HEK293 (cell line): ENCODE measurements around the gene WIPF3.

Experiments
- CTCF ChIA-PET: fragments of 350-600 bp; formaldehyde crosslinking; extraction: SDS; loops from one replicate; lab custom pipeline; 2021; ENCODE audit warnings: antibody characterized with exemption; lab: Yijun Ruan, JAX
- POLR2A ChIA-PET: fragments of 300-600 bp; formaldehyde crosslinking; extraction: SDS; loops from one replicate; lab custom pipeline; 2020; ENCODE audit warnings: antibody characterized with exemption, inconsistent platforms; lab: Yijun Ruan, JAX
- H3K27ac ChIP-seq: fragments of 200-500 bp; sonication (Bioruptor generic); 2 replicates; pipeline ENCODE4 v1.5.1; 2014; ENCODE audit warnings: low read depth, low read length, control low read depth, inconsistent platforms; ENCODE audit errors: extremely low read depth
- H3K36me3 ChIP-seq, 2 experiments: fragments of 200-500 bp in 1 of 2; sonication (Bioruptor generic) in 1 of 2; 1 replicate in 1 of 2; 2 replicates in 1 of 2; pipeline ENCODE4 v1.5.1; 2014 to 2017; ENCODE audit warnings: inconsistent platforms in 2 of 2, low read length in 2 of 2; ENCODE audit not compliant: control insufficient read depth in 2 of 2, insufficient read depth in 1 of 2
- H3K4me1 ChIP-seq: fragments of 200-500 bp; sonication (Bioruptor generic); 2 replicates; pipeline ENCODE4 v1.5.1; 2014; ENCODE audit warnings: mild to moderate bottlenecking, low read length, inconsistent platforms; ENCODE audit not compliant: control insufficient read depth, insufficient read depth
- H3K4me3 ChIP-seq: 2 replicates; pipeline ENCODE4 v1.5.1; 2011; ENCODE audit warnings: low read depth, mild to moderate bottlenecking, control low read depth, low read length, moderate library complexity
- H3K9me3 ChIP-seq: fragments of 200-500 bp; sonication (Bioruptor generic); 2 replicates; pipeline ENCODE4 v1.5.1; 2014; ENCODE audit warnings: low read depth, low read length, inconsistent platforms; ENCODE audit not compliant: control insufficient read depth, insufficient read depth
- HOXA7 ChIP-seq: sonication (generic); formaldehyde crosslinking; IDR thresholded peaks from 2 replicates; pipeline ENCODE4 v1.8.1; 2022; ENCODE audit warnings: missing genetic modification reagents, borderline replicate concordance
- HOXC10 ChIP-seq: sonication (generic); formaldehyde crosslinking; IDR thresholded peaks from 2 replicates; pipeline ENCODE4 v1.8.1; 2023; ENCODE audit warnings: mild to moderate bottlenecking, missing genetic modification reagents
- MZF1 ChIP-seq: fragments of 450-650 bp; formaldehyde crosslinking; IDR thresholded peaks from 2 replicates; pipeline ENCODE4 v1.5.1; 2017; ENCODE audit warnings: missing biosample characterization, missing genetic modification characterization, borderline replicate concordance
- OSR2 ChIP-seq: fragments of 450-650 bp; formaldehyde crosslinking; IDR thresholded peaks from 2 replicates; pipeline ENCODE4 v1.5.1; 2016; ENCODE audit warnings: missing biosample characterization, missing genetic modification characterization
- SALL2 ChIP-seq: fragments of 450-650 bp; formaldehyde crosslinking; IDR thresholded peaks from 2 replicates; pipeline ENCODE4 v1.5.0; 2017; ENCODE audit warnings: missing biosample characterization, mild to moderate bottlenecking, missing genetic modification characterization, borderline replicate concordance
- SCRT2 ChIP-seq: fragments of 450-650 bp; formaldehyde crosslinking; IDR thresholded peaks from 2 replicates; pipeline ENCODE4 v1.5.1; 2016; ENCODE audit warnings: missing biosample characterization, missing genetic modification characterization
- TSHZ1 ChIP-seq: fragments of 450-650 bp; formaldehyde crosslinking; IDR thresholded peaks from 2 replicates; pipeline ENCODE4 v1.5.1; 2016; ENCODE audit warnings: missing biosample characterization, missing genetic modification characterization, borderline replicate concordance
- ZBTB7A ChIP-seq: fragments of 450-650 bp; formaldehyde crosslinking; IDR thresholded peaks from 2 replicates; pipeline ENCODE4 v1.5.1; 2016; ENCODE audit warnings: low read depth, missing biosample characterization, missing genetic modification characterization
- ZFP3 ChIP-seq: fragments of 450-650 bp; formaldehyde crosslinking; IDR thresholded peaks from 2 replicates; pipeline ENCODE4 v1.5.1; 2016; ENCODE audit warnings: low read depth, missing biosample characterization, missing genetic modification characterization
- ZNF112 ChIP-seq: fragments of 450-650 bp; formaldehyde crosslinking; IDR thresholded peaks from 2 replicates; pipeline ENCODE4 v1.5.0; 2017; ENCODE audit warnings: missing biosample characterization, missing genetic modification characterization
- ZNF155 ChIP-seq: fragments of 450-650 bp; formaldehyde crosslinking; IDR thresholded peaks from 2 replicates; pipeline ENCODE4 v1.5.1; 2016; ENCODE audit warnings: missing biosample characterization, missing genetic modification characterization
- ZNF174 ChIP-seq: fragments of 450-650 bp; formaldehyde crosslinking; IDR thresholded peaks from 2 replicates; pipeline ENCODE4 v1.5.0; 2017; ENCODE audit warnings: missing biosample characterization, mild to moderate bottlenecking, missing genetic modification characterization
- ZNF19 ChIP-seq: fragments of 450-650 bp; formaldehyde crosslinking; IDR thresholded peaks from 2 replicates; pipeline ENCODE4; 2016; ENCODE audit warnings: missing biosample characterization, missing genetic modification characterization, low read depth
- ZNF24 ChIP-seq: fragments of 450-650 bp; formaldehyde crosslinking; IDR thresholded peaks from 2 replicates; pipeline ENCODE4 v1.5.1; 2016; ENCODE audit warnings: missing biosample characterization, missing genetic modification characterization
- ZNF280D ChIP-seq: fragments of 450-650 bp; formaldehyde crosslinking; IDR thresholded peaks from 2 replicates; pipeline ENCODE4 v1.5.1; 2016; ENCODE audit warnings: missing biosample characterization, missing genetic modification characterization
- ZNF292 ChIP-seq: fragments of 450-650 bp; formaldehyde crosslinking; IDR thresholded peaks from 2 replicates; pipeline ENCODE4 v1.5.1; 2016; ENCODE audit warnings: low read depth, missing biosample characterization, missing genetic modification characterization, borderline replicate concordance
- ZNF350 ChIP-seq: fragments of 450-650 bp; formaldehyde crosslinking; IDR thresholded peaks from 2 replicates; pipeline ENCODE4 v1.5.0; 2017; ENCODE audit warnings: missing biosample characterization, mild to moderate bottlenecking, missing genetic modification characterization
- ZNF362 ChIP-seq: fragments of 450-650 bp; formaldehyde crosslinking; IDR thresholded peaks from 2 replicates; pipeline ENCODE4 v1.5.1; 2016; ENCODE audit warnings: missing biosample characterization, missing genetic modification characterization
- ZNF571 ChIP-seq: fragments of 450-650 bp; formaldehyde crosslinking; IDR thresholded peaks from 2 replicates; pipeline ENCODE4 v1.5.0; 2017; ENCODE audit warnings: missing biosample characterization, missing genetic modification characterization
- ZNF623 ChIP-seq: fragments of 450-650 bp; formaldehyde crosslinking; IDR thresholded peaks from 2 replicates; pipeline ENCODE4 v1.5.1; 2016; ENCODE audit warnings: missing biosample characterization, missing genetic modification characterization
- ZNF624 ChIP-seq: fragments of 450-650 bp; formaldehyde crosslinking; IDR thresholded peaks from 2 replicates; pipeline ENCODE4 v1.5.1; 2017; ENCODE audit warnings: missing biosample characterization, missing genetic modification characterization
- ZNF701 ChIP-seq: fragments of 450-650 bp; formaldehyde crosslinking; IDR thresholded peaks from 2 replicates; pipeline ENCODE4 v1.5.1; 2016; ENCODE audit warnings: missing biosample characterization, missing genetic modification characterization
- ZNF747 ChIP-seq: fragments of 450-650 bp; formaldehyde crosslinking; IDR thresholded peaks from 2 replicates; pipeline ENCODE4 v1.5.1; 2016; ENCODE audit warnings: missing biosample characterization, missing genetic modification characterization
- ZXDB ChIP-seq: fragments of 450-650 bp; formaldehyde crosslinking; IDR thresholded peaks from 2 replicates; pipeline ENCODE4 v1.5.1; 2016; ENCODE audit warnings: missing biosample characterization, missing genetic modification characterization

WIPF3 gene

GRCh38 chr7:29953726-29954347 is 147.5 kb downstream of the WIPF3 start:
- Histone ChIP-seq H3K36me3 (peaks cover 27 to 59% of the 10 kb centered on the region in 2 experiments), H3K9me3 (no peaks in the 10 kb centered on the region), H3K4me1 (no peaks in the 10 kb centered on the region), H3K4me3 (no peak overlapping the region), H3K27ac (no peak overlapping the region)
- POLR2A ChIA-PET, result no interaction called here
- CTCF ChIA-PET, result interaction anchor here (0.6 to 1.3 kb wide), 5 partner anchors 10 to 108 kb away, joined by 3 to 5 read pairs (median 3); no protein-coding TSS in a partner anchor
- TF ChIP-seq MZF1 (tag by site-specific recombination) (no peak), ZNF280D (no peak), ZBTB7A (tag by site-specific recombination) (no peak), ZNF623 (no peak), ZNF24 (no peak), ZNF19 (no peak), ZNF155 (tag by site-specific recombination) (no peak), ZNF571 (tag by site-specific recombination) (no peak), ZFP3 (tag by site-specific recombination) (no peak)

- H3K27ac ChIP-seq, result no peak overlapping the region
- no peaks in the 10 kb centered on the region for H3K9me3 ChIP-seq
- POLR2A ChIA-PET, result no interaction called here
- TF ChIP-seq SALL2 (tag by site-specific recombination) (no peak), SCRT2 (tag by site-specific recombination) (no peak), HOXC10 (CRISPR knock-in tag) (no peak), ZNF174 (no peak), ZNF624 (tag by site-specific recombination) (no peak), ZNF350 (tag by site-specific recombination) (no peak), ZNF362 (tag by site-specific recombination) (no peak)
- TF ChIP-seq, all 188 proteins: peak for 0
- CTCF ChIA-PET, result interaction anchor here (1.4 kb wide), 1 partner anchor 13 kb away, joined by 3 read pairs; no protein-coding TSS in a partner anchor
- H3K4me3 ChIP-seq, result no peak overlapping the region
- H3K36me3 ChIP-seq, result peaks cover 30 to 51% of the 10 kb centered on the region in 2 experiments
- no peaks in the 10 kb centered on the region for H3K4me1 ChIP-seq
These were observed 148.9 kb downstream of the WIPF3 start for GRCh38 chr7:29955075-29955792.

GRCh38 chr7:29955799-29956486 is 149.6 kb downstream of the WIPF3 start:
- ChIA-PET CTCF (interaction anchor here (1.4 kb wide), 1 partner anchor 12 kb away, joined by 3 read pairs; no protein-coding TSS in a partner anchor), POLR2A (no interaction called here)
- Histone ChIP-seq H3K9me3 (no peaks in the 10 kb centered on the region), H3K4me3 (no peak overlapping the region), H3K4me1 (no peaks in the 10 kb centered on the region), H3K36me3 (peaks cover 30 to 44% of the 10 kb centered on the region in 2 experiments), H3K27ac (no peak overlapping the region)
- no peak for TF ChIP-seq ZNF701 (tag by site-specific recombination)
- no peak for TF ChIP-seq ZNF747 (tag by site-specific recombination)
- no peak for TF ChIP-seq HOXA7 (CRISPR knock-in tag)
- no peak for TF ChIP-seq ZNF292 (tag by site-specific recombination)
- no peak for TF ChIP-seq TSHZ1
- TF ChIP-seq OSR2, result no peak
- TF ChIP-seq ZXDB (tag by site-specific recombination), result no peak
- no peak for TF ChIP-seq ZNF112
